ENCODE measurements around the gene CTSH.

GRCh38 chr15:78969687-78970349 lies 25.0 kb upstream of the CTSH start:
- TF ChIP-seq POLR2A (IDR thresholded peaks at IDR 0.05; ENCODE audit: low read depth, low read length) (no peak), POLR2AphosphoS5 (IDR thresholded peaks at IDR 0.05; ENCODE audit: low read depth, low read length) (no peak)
